ENCODE data around the gene TTLL11.

The TTLL11 gene

DNA sequence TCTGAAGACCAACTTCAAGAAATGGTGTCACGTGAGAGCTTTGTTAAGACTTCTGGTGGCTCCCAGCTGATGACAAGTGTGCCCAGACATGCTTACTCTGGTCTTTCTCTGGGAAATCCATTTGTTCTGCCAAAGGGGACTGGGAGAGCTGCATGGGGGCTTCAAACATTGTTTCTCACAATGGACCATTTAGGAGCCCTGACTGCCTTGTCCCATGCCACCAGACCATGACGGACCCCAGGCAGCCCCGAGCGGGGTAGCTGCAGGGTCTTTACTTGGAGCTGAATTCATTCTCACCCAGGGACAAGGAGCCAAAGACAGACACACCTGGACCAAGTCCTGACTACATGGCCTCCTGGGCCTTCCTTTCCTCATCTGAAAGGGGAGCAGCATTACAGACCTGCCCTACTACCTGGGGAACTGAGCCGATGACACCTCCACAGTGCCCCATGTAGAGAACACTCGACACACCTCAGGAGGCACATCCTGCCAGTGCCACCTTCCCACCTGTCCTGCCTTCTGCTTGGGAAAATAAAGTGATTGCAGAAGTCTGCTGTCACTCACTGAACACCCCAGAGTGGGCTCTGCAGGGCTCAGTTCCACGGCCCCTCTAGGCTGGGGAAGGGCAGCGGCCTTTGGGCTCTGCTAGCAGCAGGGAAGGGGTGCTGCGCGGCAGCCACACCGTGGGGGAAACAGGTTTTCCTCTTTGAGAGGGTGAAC is 272.7 kb downstream of the TTLL11 start:
- DNase-seq = no peak

- DNase-seq = peak; percentile 13
Measured at GRCh38 chr9:121819428-121820231, 273.5 kb downstream of the TTLL11 start.

DNA sequence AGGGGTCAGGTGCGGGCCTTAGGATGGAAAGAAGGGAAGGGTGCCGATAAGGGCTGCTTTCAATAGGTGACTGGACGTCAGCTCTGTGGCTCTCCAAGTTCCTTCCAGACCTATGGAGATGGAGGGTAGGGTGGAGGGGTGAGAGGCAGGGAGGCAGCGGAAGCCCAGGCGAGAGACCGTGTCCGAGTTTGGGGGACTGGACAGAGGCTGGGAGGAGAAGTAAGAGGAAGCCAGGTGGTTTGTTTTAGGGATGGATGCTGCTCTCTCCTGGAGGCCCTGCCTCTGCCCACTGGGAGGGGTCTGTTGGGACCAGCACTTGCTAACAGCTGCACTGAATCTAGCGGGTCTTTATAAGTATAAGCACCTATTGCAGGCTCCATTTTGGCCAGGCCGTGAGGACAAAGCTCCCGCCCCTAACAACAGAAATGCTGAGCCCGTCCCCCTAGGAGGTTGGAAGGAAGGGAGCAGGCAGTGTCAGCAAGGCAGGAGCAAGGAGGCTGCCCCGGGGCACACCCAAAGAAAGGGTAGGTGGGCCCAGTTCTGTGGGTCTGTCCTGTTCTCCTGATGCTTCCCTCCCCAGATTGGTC is 274.2 kb downstream of the TTLL11 start:
- no peak for DNase-seq

- DNase-seq = no peak
Measured at GRCh38 chr9:121818016-121818661, 275.0 kb downstream of the TTLL11 start.

DNA sequence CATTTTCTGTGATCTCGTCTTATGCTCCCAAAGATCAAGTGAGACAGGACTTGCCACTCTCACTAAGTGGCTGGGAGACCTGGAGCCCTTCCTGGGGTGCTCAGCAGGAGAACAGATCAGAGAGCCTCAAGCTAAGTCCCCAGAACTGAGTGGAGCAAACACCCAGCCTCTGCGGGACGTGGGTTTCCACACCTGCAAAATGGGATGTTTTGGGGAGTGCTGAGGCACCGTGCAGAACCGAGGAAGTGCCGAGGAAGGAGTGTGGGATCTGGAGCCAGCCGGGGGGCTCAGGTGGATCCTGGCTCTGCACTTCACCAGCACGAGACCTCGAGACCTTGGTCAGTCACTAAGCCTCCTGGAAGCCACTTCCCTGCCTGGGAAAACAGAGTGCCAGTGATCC is 275.6 kb downstream of the TTLL11 start:
- no peak for DNase-seq

DNA sequence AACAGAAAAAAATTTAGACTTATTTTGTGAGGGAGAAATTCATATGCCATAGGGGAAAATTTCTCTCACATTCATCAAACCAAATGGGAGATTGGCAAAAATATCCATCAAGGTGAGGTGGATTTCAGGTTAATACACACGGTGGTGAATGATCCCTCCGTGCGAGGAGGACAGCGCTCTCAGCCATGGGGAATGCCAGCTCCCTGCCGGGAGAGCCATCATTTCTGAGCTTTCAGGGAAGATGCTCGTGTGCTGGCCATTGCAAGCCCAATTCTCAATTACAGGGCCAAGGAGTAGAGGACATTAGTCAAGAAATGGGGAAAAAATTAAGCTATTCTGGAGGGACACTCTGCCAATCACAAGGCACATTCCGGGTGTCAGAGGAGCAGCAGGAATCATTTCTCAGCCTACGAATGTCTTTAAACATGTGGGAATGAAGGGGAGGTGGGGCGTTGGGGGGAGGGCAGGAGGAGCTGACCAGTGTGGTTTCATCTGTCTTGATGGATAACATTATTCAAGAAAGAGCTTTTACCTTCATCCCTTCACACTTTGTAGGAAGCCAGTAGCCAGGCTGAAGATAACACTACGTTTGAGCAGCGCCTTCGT is 276.2 kb downstream of the TTLL11 start:
- no peak for DNase-seq

DNA sequence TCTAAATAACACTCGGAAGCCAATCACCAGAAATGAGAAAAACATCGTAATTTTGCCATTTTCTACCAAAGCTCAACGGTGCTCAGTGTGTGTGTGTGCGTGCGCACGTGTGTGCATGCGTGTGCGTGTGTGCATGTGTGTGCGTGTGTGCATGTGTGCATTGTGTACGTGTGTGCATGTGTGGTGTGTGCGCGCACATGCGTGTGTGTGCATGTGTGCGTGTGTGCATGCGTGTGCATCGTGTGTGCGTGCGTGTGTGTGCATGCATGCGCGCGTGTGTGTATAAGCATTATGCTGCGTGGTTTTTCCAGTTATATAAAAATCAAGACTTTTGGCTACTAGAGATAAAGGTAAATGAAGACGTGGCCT is 276.7 kb downstream of the TTLL11 start:
- DNase-seq = no peak

DNA sequence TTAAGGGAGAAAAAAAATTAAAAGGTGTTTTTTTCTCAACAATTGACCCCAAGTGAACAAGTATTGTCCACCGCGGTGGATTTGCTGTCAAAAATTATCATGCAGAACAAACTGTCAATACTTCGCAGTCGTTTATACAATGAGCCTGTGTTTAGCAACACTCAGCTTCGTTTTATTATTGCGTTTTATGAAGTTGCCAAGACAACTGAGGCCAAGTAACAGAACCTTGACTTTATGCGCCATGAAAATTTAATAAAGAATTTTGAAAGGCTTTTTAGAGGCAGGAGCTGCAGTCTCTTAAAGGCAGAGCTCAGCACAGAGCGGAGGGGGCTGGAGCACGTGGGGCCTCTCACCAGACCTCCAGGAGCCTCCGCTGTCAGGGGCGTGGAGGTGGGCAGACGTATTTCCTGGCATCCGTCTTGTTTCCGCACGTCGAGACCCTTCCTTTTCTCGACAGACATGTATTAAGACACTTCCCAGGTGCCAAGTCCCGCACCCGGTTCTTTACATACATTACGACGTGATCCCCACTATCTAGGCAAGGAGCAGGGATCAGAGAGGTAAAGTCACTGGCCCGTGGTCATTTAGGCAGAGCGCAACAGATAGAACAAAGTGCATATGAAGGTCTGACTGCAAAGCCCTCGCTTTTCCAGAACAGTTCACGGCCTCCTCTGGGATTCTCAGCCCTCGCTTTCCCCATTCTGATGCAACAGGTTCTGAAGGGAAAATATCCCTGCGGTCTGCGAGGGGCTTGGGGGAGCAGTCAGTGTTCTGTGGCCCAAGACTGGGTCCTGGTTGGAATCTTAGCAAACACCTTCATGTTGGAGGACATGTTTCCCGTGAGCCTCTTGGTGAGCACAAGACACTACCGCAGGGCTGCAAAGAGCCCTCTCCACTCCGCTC is 277.3 kb downstream of the TTLL11 start:
- no peak for DNase-seq

GRCh38 chr9:121815084-121815483 is 278.0 kb downstream of the TTLL11 start:
- DNase-seq = no peak

GRCh38 chr9:121814594-121814993 is 278.5 kb downstream of the TTLL11 start:
- DNase-seq = no peak

DNA sequence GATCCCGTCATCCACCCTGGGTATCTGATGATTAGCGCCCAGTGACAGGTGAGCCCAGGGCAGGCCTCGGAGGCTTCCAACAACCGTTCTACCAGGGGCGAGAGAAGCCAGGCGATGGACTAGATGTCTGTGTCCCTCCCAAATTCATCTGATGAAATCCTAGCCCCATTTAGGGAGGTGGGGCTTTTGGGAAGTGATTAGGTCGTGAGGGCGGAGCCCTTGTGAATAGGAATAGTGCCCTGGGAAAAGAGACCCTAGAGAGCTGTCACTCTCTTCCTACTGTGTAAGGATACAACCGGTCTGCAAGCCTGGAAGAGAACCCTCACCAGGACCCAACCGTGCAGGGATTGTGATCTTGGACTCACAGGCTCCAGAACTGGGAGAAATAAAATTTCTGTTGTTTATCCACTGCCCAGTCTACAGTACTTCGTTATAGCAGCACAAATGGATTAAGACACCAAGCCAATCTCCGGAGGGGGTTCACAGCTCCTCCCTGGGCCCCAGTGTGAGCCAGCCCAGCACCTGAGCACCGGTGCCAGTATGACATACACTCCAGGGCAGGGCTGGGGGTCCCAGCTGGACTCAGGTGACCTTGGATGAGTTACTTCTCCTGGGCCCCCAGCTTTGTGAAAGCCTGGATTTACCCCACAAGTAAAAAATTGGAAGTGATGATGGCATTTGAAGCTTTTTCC is 279.4 kb downstream of the TTLL11 start:
- DNase-seq = no peak

DNA sequence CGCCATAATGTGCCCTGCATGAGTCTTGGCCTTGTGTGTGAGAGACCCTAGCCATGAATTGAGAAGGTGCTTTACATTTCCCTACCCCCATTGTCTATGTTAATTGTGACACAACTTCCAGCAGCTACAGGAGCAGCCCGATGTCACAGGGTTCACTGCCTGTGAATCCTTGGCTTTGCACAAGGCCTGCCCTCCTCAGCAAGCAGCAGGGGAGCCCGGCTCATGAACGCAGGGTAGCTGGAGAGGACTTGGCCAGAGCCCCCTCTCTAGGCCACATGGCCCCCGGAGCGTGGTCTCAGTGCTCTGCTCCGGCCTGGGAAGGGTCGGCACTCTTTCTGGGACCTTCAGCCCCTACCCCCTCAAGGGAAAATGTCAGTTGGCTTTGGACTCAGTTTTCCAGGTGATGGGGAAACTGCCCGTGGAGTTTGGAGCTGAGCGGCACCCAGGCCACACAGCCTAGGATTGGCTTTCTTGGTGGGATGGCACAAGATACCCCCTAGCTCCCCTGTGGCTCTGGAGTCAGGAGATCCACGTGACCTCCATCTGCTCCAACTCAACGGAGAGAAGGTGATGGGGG is 280.9 kb downstream of the TTLL11 start:
- DNase-seq = no peak

DNA sequence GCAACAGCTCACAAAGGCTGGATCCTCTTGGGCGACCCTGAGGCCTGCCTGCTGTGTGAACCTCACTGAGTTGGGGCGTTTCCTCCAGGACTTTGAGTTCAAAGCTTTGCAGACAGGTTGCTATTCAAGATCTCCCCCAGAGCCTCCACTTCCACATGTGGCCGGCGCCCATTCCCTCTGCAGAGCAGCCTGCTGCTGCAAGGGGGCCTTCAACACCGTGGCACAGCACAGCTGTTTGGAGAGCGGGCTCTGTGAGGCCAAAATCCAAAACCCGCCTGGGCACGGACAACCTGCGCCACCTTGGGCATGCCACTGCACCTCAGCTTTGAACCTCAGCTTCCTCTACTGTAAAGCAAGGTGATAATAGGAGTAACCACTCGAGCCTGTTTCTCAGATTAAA is 281.4 kb downstream of the TTLL11 start:
- DNase-seq = no peak

DNA sequence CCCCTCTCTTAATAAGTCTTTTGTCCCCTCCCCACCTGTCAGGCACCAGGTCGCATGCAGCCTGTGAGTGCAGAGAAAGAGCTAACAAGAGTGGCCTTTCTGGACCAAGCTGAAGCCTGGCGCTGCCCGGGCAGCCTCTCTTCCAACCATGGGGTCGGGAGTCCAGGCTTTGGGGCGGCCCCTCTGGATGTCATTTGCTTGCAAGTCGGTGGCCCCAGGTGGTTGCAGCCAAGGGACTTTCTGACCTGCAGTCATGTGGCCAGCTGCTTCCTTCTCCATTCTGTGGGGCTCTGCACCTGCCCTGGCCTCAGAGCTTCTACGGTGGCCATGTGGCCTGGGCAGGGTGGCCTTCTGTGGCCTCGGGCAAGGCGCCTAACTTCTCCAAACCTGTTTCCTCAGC is 282.0 kb downstream of the TTLL11 start:
- no peak for DNase-seq

- no peak for DNase-seq
Measured at GRCh38 chr9:121810489-121810888, 282.6 kb downstream of the TTLL11 start.

GRCh38 chr9:121809356-121810050 is 283.6 kb downstream of the TTLL11 start:
- no peak for DNase-seq

GRCh38 chr9:121808781-121809180 is 284.3 kb downstream of the TTLL11 start:
- no peak for DNase-seq

DNA sequence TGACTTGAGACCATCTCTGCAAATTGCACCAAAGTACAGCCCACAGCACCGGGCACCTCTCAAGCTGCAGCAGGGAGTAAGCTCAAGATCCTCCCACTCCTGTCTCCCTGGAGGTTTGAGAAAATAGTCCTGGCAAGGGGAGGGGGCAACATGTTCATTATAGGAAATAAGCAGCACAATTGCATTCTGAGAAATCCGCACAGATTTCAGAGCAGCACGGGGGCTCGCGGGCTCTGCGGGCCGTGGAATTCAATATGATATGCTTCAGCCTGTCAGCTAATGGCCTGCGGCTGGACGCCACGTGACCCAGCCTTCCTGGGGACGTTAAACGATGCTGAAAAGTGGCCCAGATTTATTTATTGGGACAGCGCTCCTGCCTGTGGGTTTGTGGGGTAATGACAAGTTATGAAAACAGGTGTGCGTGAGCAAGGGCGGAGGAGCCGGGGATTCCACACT is 285.3 kb downstream of the TTLL11 start:
- DNase-seq = no peak

DNA sequence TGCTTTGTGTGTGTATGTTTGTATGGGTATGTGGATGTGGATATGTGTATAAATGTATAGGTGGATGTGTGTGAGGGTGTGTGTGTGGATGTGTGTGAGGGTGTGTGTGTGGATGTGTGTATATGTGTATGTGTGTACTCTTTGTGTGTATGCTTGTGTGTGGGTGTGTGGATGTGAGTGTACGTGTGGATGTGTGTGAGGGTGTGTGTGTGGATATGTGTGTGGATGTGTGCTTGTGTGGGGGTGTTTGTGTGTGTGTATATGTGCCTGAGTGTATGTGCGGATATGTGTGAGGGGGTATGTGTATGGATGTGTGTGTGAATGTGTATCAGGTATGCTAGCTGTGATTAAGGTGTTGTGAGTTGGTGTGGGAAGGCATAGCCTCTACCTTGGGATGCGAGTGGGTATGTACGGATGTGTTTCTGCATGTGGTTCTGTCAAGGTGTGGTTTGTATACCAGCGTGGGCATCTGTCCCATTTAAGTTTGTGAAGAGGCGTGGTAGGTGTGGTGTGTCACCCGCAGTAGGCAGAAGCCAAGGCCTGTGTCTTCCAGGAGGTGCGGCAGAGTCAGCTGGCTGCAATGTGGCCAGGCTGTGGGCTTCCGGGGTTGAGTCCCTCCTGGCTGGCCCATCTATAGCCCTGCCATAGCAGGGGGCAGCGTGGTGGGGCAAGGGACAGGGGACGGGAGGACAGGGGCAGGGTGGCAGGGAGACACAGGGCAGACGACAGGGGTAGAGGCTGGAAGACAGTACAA is 285.9 kb downstream of the TTLL11 start:
- DNase-seq = no peak

DNA sequence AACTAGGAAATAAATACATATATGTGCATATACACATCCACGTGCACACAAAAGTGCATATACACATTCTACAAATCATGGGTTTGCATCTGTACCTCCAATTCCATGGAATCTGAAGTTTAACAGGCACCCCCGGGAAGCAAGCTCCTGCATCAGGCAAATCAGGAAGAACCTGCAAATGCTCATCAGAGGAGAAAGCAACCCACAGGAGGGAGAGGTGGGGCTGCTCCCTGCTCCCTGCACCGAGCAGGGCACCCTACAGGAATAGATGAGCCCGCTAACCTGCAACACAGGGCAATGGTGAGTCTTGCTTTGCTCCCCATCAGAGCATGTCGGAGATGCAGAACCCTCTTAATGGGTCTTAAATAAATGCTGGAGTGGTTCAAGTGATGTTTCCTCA is 290.4 kb downstream of the TTLL11 start:
- DNase-seq = no peak

Measured in DMS 273 treated with DMSO at 0.1 percent for 48 hours (cell line).